ENCODE data around the gene MEN1. TPM values are rescaled to one million over a fixed set of nuclear protein-coding genes. Genes with fewer than 3 reads are reported as not detected.
"Not testable (repeated sequence)": the region's sequence is repeated elsewhere in the genome, so short reads cannot be mapped to it uniquely, and the experiment has no call there.

The MEN1 gene
- total RNA-seq, 2 donors from 2014 or later: 7.2 to 9.8 TPM

GRCh38 chr11:64846998-64847666 is 36.8 kb upstream of the MEN1 start:
- DNase-seq (ENCODE audit: low spot score): peak; percentile 86
- TF ChIP-seq CTCF (IDR thresholded peaks at IDR 0.05): peak; percentile 97 to 98
- Histone ChIP-seq H3K4me3 (no peak overlapping the region), H3K27ac (no peak overlapping the region), H3K9me3 (no peaks in the 10 kb centered on the region), H3K4me1 (peaks cover 0 to 65% of the 10 kb centered on the region in 2 donors), H3K27me3 (no peaks in the 10 kb centered on the region), H3K36me3 (no peaks in the 10 kb centered on the region)

GRCh38 chr11:64845776-64846129 is 35.4 kb upstream of the MEN1 start:
- H3K36me3 ChIP-seq; H3K9me3 ChIP-seq; DNase-seq (ENCODE audit: low spot score); H3K4me3 ChIP-seq; H3K27me3 ChIP-seq; H3K27ac ChIP-seq: not testable (repeated sequence)
- H3K4me1 ChIP-seq: peaks cover 0 to 51% of the 10 kb centered on the region in 2 donors

GRCh38 chr11:64845129-64845775 is 34.9 kb upstream of the MEN1 start:
- no peak for DNase-seq (ENCODE audit: low spot score)
- TF ChIP-seq CTCF (IDR thresholded peaks at IDR 0.05): no peak
- H3K9me3 ChIP-seq: no peaks in the 10 kb centered on the region
- H3K36me3 ChIP-seq: no peaks in the 10 kb centered on the region
- H3K4me3 ChIP-seq: peak overlapping the region; percentile 47 to 58
- H3K27ac ChIP-seq: peak overlapping the region in 1 of 2 donors; percentile 60
- no peaks in the 10 kb centered on the region for H3K27me3 ChIP-seq
- H3K4me1 ChIP-seq: peaks cover 0 to 46% of the 10 kb centered on the region in 2 donors

GRCh38 chr11:64844330-64845128 is 34.2 kb upstream of the MEN1 start, which contains the start of gene CDC42BPG:
Gene CDC42BPG (minus strand): TSS chr11:64844653. CDS start chr11:64844569, 84 bp downstream.
- Histone ChIP-seq H3K4me1 (peaks cover 0 to 39% of the 10 kb centered on the region in 2 donors), H3K27me3 (no peaks in the 10 kb centered on the region), H3K27ac (peak within 1 kb of the TSS; percentile 36 to 60), H3K36me3 (no peaks in the 10 kb centered on the region), H3K4me3 (peak within 1 kb of the TSS; percentile 47 to 58), H3K9me3 (no peaks in the 10 kb centered on the region)
- DNase-seq (ENCODE audit: low spot score): no peak
- TF ChIP-seq CTCF (IDR thresholded peaks at IDR 0.05): peak; percentile 63 to 79

- Histone ChIP-seq H3K4me3 (peak overlapping the region in 1 of 2 donors; percentile 58), H3K27ac (peak overlapping the region in 1 of 2 donors; percentile 60), H3K36me3 (no peaks in the 10 kb centered on the region), H3K9me3 (no peaks in the 10 kb centered on the region), H3K27me3 (no peaks in the 10 kb centered on the region), H3K4me1 (peaks cover 0 to 32% of the 10 kb centered on the region in 2 donors)
- TF ChIP-seq CTCF (IDR thresholded peaks at IDR 0.05): no peak
- no peak for DNase-seq (ENCODE audit: low spot score)
Measured at GRCh38 chr11:64843686-64844329, 33.5 kb upstream of the MEN1 start.
